ENCODE results near the gene PAPSS2.
"Not testable (repeated sequence)": the region's sequence is repeated elsewhere in the genome, so short reads cannot be mapped to it uniquely, and the experiment has no call there.

The PAPSS2 gene

GRCh38 chr10:87659571-87660483 lies at the start of gene PAPSS2:
Gene PAPSS2, plus strand, starts transcription at chr10:87659878. Its CDS starts 104 bp downstream, at chr10:87659982.
- peak; percentile 9 to 33 for DNase-seq

- not testable (repeated sequence) for DNase-seq
Measured at GRCh38 chr10:87611341-87611740, 48.3 kb upstream of the PAPSS2 start.

- no peak for DNase-seq
Measured at GRCh38 chr10:87612115-87612514, 47.6 kb upstream of the PAPSS2 start.

- no peak for DNase-seq
Measured at GRCh38 chr10:87613751-87614150, 45.9 kb upstream of the PAPSS2 start.

GRCh38 chr10:87615856-87616255 lies 43.8 kb upstream of the PAPSS2 start:
- no peak for DNase-seq

GRCh38 chr10:87617503-87617902 lies 42.2 kb upstream of the PAPSS2 start:
- DNase-seq: no peak

GRCh38 chr10:87618566-87619423 lies 40.9 kb upstream of the PAPSS2 start:
- DNase-seq: no peak

- no peak for DNase-seq
Measured at GRCh38 chr10:87619705-87620104, 40.0 kb upstream of the PAPSS2 start.

- DNase-seq: not testable (repeated sequence)
Measured at GRCh38 chr10:87621440-87621839, 38.2 kb upstream of the PAPSS2 start.

- no peak for DNase-seq
Measured at GRCh38 chr10:87622314-87623004, 37.2 kb upstream of the PAPSS2 start.

GRCh38 chr10:87623191-87623590 lies 36.5 kb upstream of the PAPSS2 start:
- DNase-seq: no peak

GRCh38 chr10:87625661-87626060 lies 34.0 kb upstream of the PAPSS2 start:
- no peak for DNase-seq

- DNase-seq: no peak
Measured at GRCh38 chr10:87626422-87626892, 33.2 kb upstream of the PAPSS2 start.

- DNase-seq: no peak
Measured at GRCh38 chr10:87630171-87630570, 29.5 kb upstream of the PAPSS2 start.

- no peak for DNase-seq
Measured at GRCh38 chr10:87632454-87632853, 27.2 kb upstream of the PAPSS2 start.

GRCh38 chr10:87634311-87634710 lies 25.4 kb upstream of the PAPSS2 start:
- no peak for DNase-seq

- peak; percentile 18 to 30 for DNase-seq
Measured at GRCh38 chr10:87635498-87636312, 24.0 kb upstream of the PAPSS2 start.

- no peak for DNase-seq
Measured at GRCh38 chr10:87636313-87636915, 23.3 kb upstream of the PAPSS2 start.

- DNase-seq: no peak
Measured at GRCh38 chr10:87639493-87639892, 20.2 kb upstream of the PAPSS2 start.

- DNase-seq: no peak
Measured at GRCh38 chr10:87640043-87640442, 19.6 kb upstream of the PAPSS2 start.

GRCh38 chr10:87642486-87642885 lies 17.2 kb upstream of the PAPSS2 start:
- DNase-seq: no peak

GRCh38 chr10:87642988-87643387 lies 16.7 kb upstream of the PAPSS2 start:
- DNase-seq: no peak

All from CD4-positive, alpha-beta T cell treated with Interferon alpha-2 for 1 hour (primary cell).